Measurements from ENCODE around the gene PLAGL1.

GRCh38 chr6:143939364-143939763 lies 68.7 kb downstream of the PLAGL1 start:
- TF ChIP-seq POLR2A (IDR thresholded peaks at IDR 0.05) (no peak), CTCF (IDR thresholded peaks at IDR 0.05) (no peak)
